SK-N-SH (cell line): Measurements from ENCODE around the gene TNFRSF1B.

Experiments used
- CTCF ChIP-seq: fragments of 200-600 bp; sonication (generic); IDR thresholded peaks from 2 replicates; pipeline ENCODE4 v1.6.1; 2017; ENCODE audit warnings: antibody characterized with exemption, mild to moderate bottlenecking, moderate library complexity
- MXI1 ChIP-seq: IDR thresholded peaks from 2 replicates; pipeline ENCODE4 v1.6.1; 2012; ENCODE audit warnings: mild to moderate bottlenecking, low read depth, low read length, improper control_type of control experiment
- RAD21 ChIP-seq: IDR thresholded peaks from 2 replicates; pipeline ENCODE4 v1.6.1; 2012; ENCODE audit warnings: mild to moderate bottlenecking, low read length
- TAF1 ChIP-seq: IDR thresholded peaks from 2 replicates; pipeline ENCODE4 v1.6.1; 2012; ENCODE audit warnings: low read depth, mild to moderate bottlenecking, low read length, moderate library complexity, borderline replicate concordance

GRCh38 chr1:12145616-12146342 lies 21.0 kb upstream of the TNFRSF1B start:
- no peak for TF ChIP-seq CTCF
- TF ChIP-seq RAD21: no peak
- no peak for TF ChIP-seq TAF1
- no peak for TF ChIP-seq MXI1
